OCI-LY1 (cell line): Measurements from ENCODE around the gene GMDS.

Source experiments
- H2AFZ ChIP-seq: fragments of 200-600 bp; sonication (generic), shearing (Covaris generic); 2 replicates; pipeline ENCODE4 v1.6.0; 2014; ENCODE audit warnings: antibody characterized with exemption, mild to moderate bottlenecking, low read length
- H3F3A ChIP-seq: fragments of 200-600 bp; sonication (generic), shearing (Covaris generic); 2 replicates; pipeline ENCODE4 v1.6.0; 2014; ENCODE audit warnings: mild to moderate bottlenecking, antibody characterized with exemption, low read length, moderate library complexity; ENCODE audit not compliant: insufficient read depth
- H3K27ac ChIP-seq: fragments of 200-600 bp; sonication (generic); 2 replicates; pipeline ENCODE4 v1.5.1; 2014; ENCODE audit warnings: low read length, mixed run types, mild to moderate bottlenecking, low read depth; ENCODE audit not compliant: poor library complexity, severe bottlenecking
- H3K27me3 ChIP-seq: fragments of 200-600 bp; sonication (generic); 2 replicates; pipeline ENCODE4 v1.6.0; 2014; ENCODE audit warnings: antibody characterized with exemption, mild to moderate bottlenecking, low read length, moderate library complexity; ENCODE audit not compliant: insufficient read depth
- H3K36me3 ChIP-seq: fragments of 200-600 bp; sonication (generic); 2 replicates; pipeline ENCODE4 v1.6.1; 2014; ENCODE audit warnings: mild to moderate bottlenecking, antibody characterized with exemption, low read length, moderate library complexity, mixed read lengths; ENCODE audit not compliant: insufficient read depth
- H3K4me1 ChIP-seq: fragments of 200-600 bp; sonication (generic); 2 replicates; pipeline ENCODE4 v1.5.1; 2014; ENCODE audit warnings: mild to moderate bottlenecking, low read length, moderate library complexity; ENCODE audit not compliant: insufficient read depth, severe bottlenecking
- H3K4me2 ChIP-seq: fragments of 200-600 bp; sonication (generic), shearing (Covaris generic); 2 replicates; pipeline ENCODE4 v1.6.1; 2014; ENCODE audit warnings: low read length
- H3K4me3 ChIP-seq: fragments of 200-600 bp; sonication (generic); 2 replicates; pipeline ENCODE4 v1.5.1; 2014; ENCODE audit warnings: low read length, low read depth, mild to moderate bottlenecking, mixed read lengths; ENCODE audit not compliant: poor library complexity, severe bottlenecking
- H3K79me2 ChIP-seq: fragments of 200-600 bp; shearing (Covaris generic); 2 replicates; pipeline ENCODE4 v1.6.1; 2016; ENCODE audit warnings: mixed run types, low read length, mixed read lengths; ENCODE audit not compliant: insufficient read depth
- H3K9ac ChIP-seq: fragments of 200-600 bp; sonication (generic), shearing (Covaris generic); 2 replicates; pipeline ENCODE4 v1.6.1; 2014; ENCODE audit warnings: mild to moderate bottlenecking, low read length, mixed read lengths
- H3K9me2 ChIP-seq: fragments of 200-600 bp; sonication (generic), shearing (Covaris generic); 2 replicates; pipeline ENCODE4 v1.6.1; 2014; ENCODE audit warnings: low read depth, mild to moderate bottlenecking, low read length, mixed read lengths
- H3K9me3 ChIP-seq: fragments of 200-600 bp; shearing (Covaris generic); 2 replicates; pipeline ENCODE4 v1.6.1; 2014; ENCODE audit warnings: low read length, mixed read lengths
- H4K20me1 ChIP-seq: fragments of 200-600 bp; sonication (generic), shearing (Covaris generic); 2 replicates; pipeline ENCODE4 v1.6.0; 2016; ENCODE audit warnings: mild to moderate bottlenecking, low read length; ENCODE audit not compliant: insufficient read depth
- CTCF ChIP-seq: fragments of 200-600 bp; sonication (generic), shearing (Covaris generic); IDR thresholded peaks from 2 replicates; pipeline ENCODE4 v1.5.1; 2017; ENCODE audit warnings: mild to moderate bottlenecking, antibody characterized with exemption, low read length, moderate library complexity, mixed read lengths
- EZH2 ChIP-seq: fragments of 200-600 bp; sonication (generic), shearing (Covaris generic); IDR thresholded peaks from 2 replicates; pipeline ENCODE4 v1.8.0; 2017; ENCODE audit warnings: borderline replicate concordance, mixed run types, mild to moderate bottlenecking, antibody characterized with exemption, low read length, moderate library complexity, mixed read lengths

The GMDS gene

GRCh38 chr6:1591243-1591642 is 654.2 kb downstream of the GMDS start:
- TF ChIP-seq EZH2 = no peak
- TF ChIP-seq CTCF = no peak
- no peak overlapping the region for H3K27ac ChIP-seq
- no peaks in the 10 kb centered on the region for H3F3A ChIP-seq
- H3K36me3 ChIP-seq = no peaks in the 10 kb centered on the region
- H3K4me3 ChIP-seq = no peak overlapping the region
- no peak overlapping the region for H2AFZ ChIP-seq
- no peak overlapping the region for H3K9ac ChIP-seq
- H3K9me3 ChIP-seq = no peaks in the 10 kb centered on the region
- H3K9me2 ChIP-seq = no peaks in the 10 kb centered on the region
- peaks cover 10% of the 10 kb centered on the region; the same call in 1 of the 2 replicates for H3K27me3 ChIP-seq
- H3K4me1 ChIP-seq = no peaks in the 10 kb centered on the region
- H4K20me1 ChIP-seq = no peaks in the 10 kb centered on the region
- no peaks in the 10 kb centered on the region for H3K79me2 ChIP-seq
- no peak overlapping the region for H3K4me2 ChIP-seq

DNA sequence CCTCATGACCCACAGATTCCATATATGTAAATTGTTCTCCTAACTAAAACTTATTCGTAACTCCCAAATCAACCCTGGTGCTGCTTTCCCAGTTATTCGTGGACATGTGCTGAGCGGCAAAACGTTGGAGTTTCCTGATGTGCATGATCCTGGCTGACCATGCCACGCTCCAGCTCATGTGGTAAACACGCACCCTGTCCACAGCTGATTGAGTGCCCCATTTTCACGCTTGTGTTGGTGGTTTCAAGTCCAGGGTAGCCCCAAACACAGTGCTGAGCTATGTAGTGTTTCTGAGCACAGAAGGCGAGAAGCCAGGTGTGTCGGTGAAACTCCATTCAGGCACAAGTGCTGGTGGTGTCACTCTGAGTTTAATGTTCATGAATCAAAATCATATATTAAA is 654.8 kb downstream of the GMDS start:
- no peak for TF ChIP-seq EZH2
- TF ChIP-seq CTCF = no peak
- no peaks in the 10 kb centered on the region for H3K9me3 ChIP-seq
- H3K9ac ChIP-seq = no peak overlapping the region
- H3K4me1 ChIP-seq = no peaks in the 10 kb centered on the region
- H3K27me3 ChIP-seq = peaks cover 10% of the 10 kb centered on the region; the same call in 1 of the 2 replicates
- H3K4me3 ChIP-seq = no peak overlapping the region
- H4K20me1 ChIP-seq = no peaks in the 10 kb centered on the region
- no peaks in the 10 kb centered on the region for H3K79me2 ChIP-seq
- no peaks in the 10 kb centered on the region for H3K36me3 ChIP-seq
- no peak overlapping the region for H3K27ac ChIP-seq
- no peak overlapping the region for H3K4me2 ChIP-seq
- no peaks in the 10 kb centered on the region for H3K9me2 ChIP-seq
- H3F3A ChIP-seq = no peaks in the 10 kb centered on the region
- H2AFZ ChIP-seq = no peak overlapping the region

- Histone ChIP-seq H3K9me3 (no peaks in the 10 kb centered on the region), H3K79me2 (no peaks in the 10 kb centered on the region), H3K4me2 (no peak overlapping the region), H3K9me2 (no peaks in the 10 kb centered on the region), H3K27ac (no peak overlapping the region), H3K4me3 (no peak overlapping the region), H3K9ac (no peak overlapping the region), H3F3A (no peaks in the 10 kb centered on the region), H4K20me1 (no peaks in the 10 kb centered on the region), H3K4me1 (no peaks in the 10 kb centered on the region), H3K36me3 (no peaks in the 10 kb centered on the region), H3K27me3 (peaks cover 10% of the 10 kb centered on the region; the same call in 1 of the 2 replicates), H2AFZ (no peak overlapping the region)
- no peak for TF ChIP-seq EZH2
- no peak for TF ChIP-seq CTCF
Observed at GRCh38 chr6:1589208-1589607, 656.2 kb downstream of the GMDS start.
